Dendritic cell treated with granulocyte-macrophage colony-stimulating factor and Interleukin-4, amounts not matched to agents 40 ng/mL and 50 ng/mL, for 4 days (primary cell): ENCODE measurements around the gene ABCA5.

Experiments
- H3K27ac Mint-ChIP-seq: one replicate; pipeline ENCODE4 v1.8.0; 2022; ENCODE audit warnings: mild to moderate bottlenecking, mixed read lengths
- H3K27me3 Mint-ChIP-seq: one replicate; pipeline ENCODE4 v1.8.0; 2022; ENCODE audit warnings: mild to moderate bottlenecking, mixed read lengths
- H3K36me3 Mint-ChIP-seq: one replicate; pipeline ENCODE4 v1.8.0; 2022; ENCODE audit warnings: low read depth, mixed read lengths
- H3K4me1 Mint-ChIP-seq: one replicate; pipeline ENCODE4 v1.8.0; 2022; ENCODE audit warnings: low read depth, mixed read lengths
- H3K4me3 Mint-ChIP-seq: one replicate; pipeline ENCODE4 v1.8.0; 2022; ENCODE audit warnings: mild to moderate bottlenecking, moderate library complexity, mixed read lengths
- H3K9me3 Mint-ChIP-seq: one replicate; pipeline ENCODE4 v1.8.0; 2022; ENCODE audit warnings: mixed read lengths
- intact Hi-C: fragments of 100-400 bp; cut with micrococcal nuclease; formaldehyde crosslinking; loops from one replicate; pipeline ENCODE4 v1.15.0; 2022

Gene ABCA5

GRCh38 chr17:69267219-69267618, 59.7 kb downstream of the ABCA5 start:
- no peaks in the 10 kb centered on the region for H3K27me3 Mint-ChIP-seq
- intact Hi-C loops, result no loop called here
- peaks cover 6% of the 10 kb centered on the region for H3K36me3 Mint-ChIP-seq
- H3K27ac Mint-ChIP-seq, result no peak overlapping the region
- peaks cover 16% of the 10 kb centered on the region for H3K4me1 Mint-ChIP-seq
- no peaks in the 10 kb centered on the region for H3K9me3 Mint-ChIP-seq
- no peak overlapping the region for H3K4me3 Mint-ChIP-seq

- no peak overlapping the region for H3K4me3 Mint-ChIP-seq
- no peaks in the 10 kb centered on the region for H3K27me3 Mint-ChIP-seq
- no peak overlapping the region for H3K27ac Mint-ChIP-seq
- intact Hi-C loops, result no loop called here
- no peaks in the 10 kb centered on the region for H3K9me3 Mint-ChIP-seq
- peaks cover 6% of the 10 kb centered on the region for H3K36me3 Mint-ChIP-seq
- H3K4me1 Mint-ChIP-seq, result peaks cover 16% of the 10 kb centered on the region
These were observed 61.1 kb downstream of the ABCA5 start for GRCh38 chr17:69265873-69266272.

- Mint-ChIP-seq H3K27ac (no peak overlapping the region), H3K36me3 (peaks cover 12% of the 10 kb centered on the region), H3K9me3 (no peaks in the 10 kb centered on the region), H3K4me3 (no peak overlapping the region), H3K27me3 (no peaks in the 10 kb centered on the region), H3K4me1 (no peaks in the 10 kb centered on the region)
- intact Hi-C loops, result no loop called here
These were observed 72.7 kb downstream of the ABCA5 start for GRCh38 chr17:69254187-69254586.

GRCh38 chr17:69250641-69251040, 76.3 kb downstream of the ABCA5 start:
- intact Hi-C loops, result no loop called here
- Mint-ChIP-seq H3K27ac (no peak overlapping the region), H3K4me1 (no peaks in the 10 kb centered on the region), H3K4me3 (no peak overlapping the region), H3K36me3 (peaks cover 12% of the 10 kb centered on the region), H3K27me3 (no peaks in the 10 kb centered on the region), H3K9me3 (no peaks in the 10 kb centered on the region)

- Mint-ChIP-seq H3K4me3 (no peak overlapping the region), H3K27ac (no peak overlapping the region), H3K9me3 (no peaks in the 10 kb centered on the region), H3K36me3 (peaks cover 4% of the 10 kb centered on the region), H3K27me3 (no peaks in the 10 kb centered on the region), H3K4me1 (no peaks in the 10 kb centered on the region)
- intact Hi-C loops, result loop anchor here (5.0 kb wide), 1 partner anchor 715 kb away; no protein-coding TSS in a partner anchor
These were observed 80.1 kb downstream of the ABCA5 start for GRCh38 chr17:69246726-69247375.

DNA sequence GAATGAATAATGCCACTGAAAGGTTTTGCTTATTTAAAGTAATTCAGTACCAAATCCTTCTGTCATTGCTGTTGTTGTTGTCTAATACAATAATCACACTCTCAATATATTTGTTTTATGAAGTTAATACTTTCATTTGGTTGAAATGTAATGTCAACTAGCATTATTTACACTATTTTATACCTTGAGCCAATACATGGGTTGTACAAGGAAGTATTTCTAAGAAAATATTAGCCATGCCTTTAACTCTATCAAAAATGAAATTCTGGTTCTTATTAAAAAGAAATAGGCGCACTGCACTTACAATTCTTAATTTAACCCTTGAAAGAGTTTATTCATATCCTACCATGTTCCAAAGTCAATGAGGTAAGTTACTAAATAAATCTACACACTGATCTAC, 80.7 kb downstream of the ABCA5 start:
- Mint-ChIP-seq H3K4me1 (peaks cover 3% of the 10 kb centered on the region), H3K9me3 (no peaks in the 10 kb centered on the region), H3K27ac (no peak overlapping the region), H3K4me3 (no peak overlapping the region), H3K36me3 (no peaks in the 10 kb centered on the region), H3K27me3 (no peaks in the 10 kb centered on the region)
- intact Hi-C loops, result loop anchor here (5.0 kb wide), 1 partner anchor 714 kb away; no protein-coding TSS in a partner anchor

DNA sequence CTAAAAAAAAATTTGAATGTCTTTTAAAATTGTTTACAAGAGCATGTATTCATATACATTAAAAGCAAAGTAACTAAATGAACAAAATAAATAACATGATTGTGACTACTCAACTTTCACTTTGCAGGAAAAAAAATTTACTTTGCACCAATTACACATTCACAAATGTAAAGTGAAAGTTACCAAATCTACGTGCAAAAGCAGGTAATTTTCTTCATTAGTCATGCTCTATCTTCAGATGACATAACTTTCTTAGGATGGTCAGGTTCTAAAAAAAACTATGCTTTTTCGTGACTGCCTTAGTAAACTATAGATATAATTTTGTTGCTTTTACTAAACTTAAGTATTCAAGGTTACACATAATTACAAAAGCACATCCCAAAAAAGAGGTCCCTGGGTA, 81.3 kb downstream of the ABCA5 start:
- peaks cover 9% of the 10 kb centered on the region for H3K4me1 Mint-ChIP-seq
- no peaks in the 10 kb centered on the region for H3K9me3 Mint-ChIP-seq
- H3K27me3 Mint-ChIP-seq, result no peaks in the 10 kb centered on the region
- no peak overlapping the region for H3K27ac Mint-ChIP-seq
- intact Hi-C loops, result loop anchor here (5.0 kb wide), 1 partner anchor 713 kb away; no protein-coding TSS in a partner anchor
- no peaks in the 10 kb centered on the region for H3K36me3 Mint-ChIP-seq
- no peak overlapping the region for H3K4me3 Mint-ChIP-seq

GRCh38 chr17:69239611-69240600, 87.0 kb downstream of the ABCA5 start:
- Mint-ChIP-seq H3K4me1 (peaks cover 32% of the 10 kb centered on the region), H3K9me3 (no peaks in the 10 kb centered on the region), H3K27me3 (no peaks in the 10 kb centered on the region), H3K4me3 (no peak overlapping the region), H3K27ac (peak overlapping the region; percentile 15), H3K36me3 (peaks cover 5% of the 10 kb centered on the region)
- intact Hi-C loops, result loop anchor here (5.0 to 10.0 kb wide), 4 partner anchors 105 to 448 kb away; partner anchors contain the start of gene ABCA9

DNA sequence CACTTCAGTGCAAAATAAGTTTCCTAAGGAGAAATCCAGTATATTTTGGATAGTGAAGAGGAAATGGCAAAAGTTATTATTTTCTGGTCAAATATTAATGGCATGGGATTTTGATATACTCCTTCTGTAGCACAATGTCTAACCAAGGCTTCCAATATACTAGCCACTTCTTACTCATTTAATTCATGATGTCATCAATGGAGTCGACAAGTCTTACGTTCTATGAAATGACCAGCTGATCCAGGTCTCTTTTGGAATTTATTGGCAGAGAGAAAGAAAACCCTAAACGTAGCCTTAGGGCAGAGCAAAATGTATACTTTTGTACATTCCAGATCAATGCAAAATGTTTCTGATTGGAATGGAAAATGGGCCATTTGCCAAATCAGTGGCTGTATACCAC, 90.0 kb downstream of the ABCA5 start:
- H3K4me3 Mint-ChIP-seq, result no peak overlapping the region
- intact Hi-C loops, result loop anchor here (5.0 to 10.0 kb wide), 4 partner anchors 102 to 445 kb away; partner anchors contain the start of gene ABCA9
- peaks cover 30% of the 10 kb centered on the region for H3K36me3 Mint-ChIP-seq
- peaks cover 32% of the 10 kb centered on the region for H3K4me1 Mint-ChIP-seq
- peaks cover 22% of the 10 kb centered on the region for H3K9me3 Mint-ChIP-seq
- no peaks in the 10 kb centered on the region for H3K27me3 Mint-ChIP-seq
- no peak overlapping the region for H3K27ac Mint-ChIP-seq

DNA sequence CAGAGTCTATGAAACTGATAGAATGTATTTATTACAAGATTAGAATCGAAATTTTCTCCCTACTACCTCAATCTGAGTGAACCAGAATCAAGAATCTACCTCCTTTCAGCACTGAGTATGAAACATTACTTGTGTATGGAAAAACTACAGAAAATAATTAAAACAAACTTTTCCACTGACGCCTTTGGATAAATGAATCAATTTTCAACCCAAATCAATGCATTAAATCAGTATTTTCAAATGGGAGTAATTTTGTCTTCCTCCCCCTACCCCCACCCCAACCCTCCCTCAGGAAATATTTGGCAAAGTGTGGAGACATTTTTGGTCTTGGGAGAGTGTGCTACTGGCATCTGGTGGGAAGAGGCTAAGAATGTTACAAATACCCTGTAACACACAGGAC, 90.5 kb downstream of the ABCA5 start:
- intact Hi-C loops, result loop anchor here (5.0 to 10.0 kb wide), 4 partner anchors 102 to 444 kb away; partner anchors contain the start of gene ABCA9
- Mint-ChIP-seq H3K4me1 (peaks cover 31% of the 10 kb centered on the region), H3K9me3 (peaks cover 27% of the 10 kb centered on the region), H3K27ac (no peak overlapping the region), H3K27me3 (no peaks in the 10 kb centered on the region), H3K4me3 (no peak overlapping the region), H3K36me3 (peaks cover 35% of the 10 kb centered on the region)

DNA sequence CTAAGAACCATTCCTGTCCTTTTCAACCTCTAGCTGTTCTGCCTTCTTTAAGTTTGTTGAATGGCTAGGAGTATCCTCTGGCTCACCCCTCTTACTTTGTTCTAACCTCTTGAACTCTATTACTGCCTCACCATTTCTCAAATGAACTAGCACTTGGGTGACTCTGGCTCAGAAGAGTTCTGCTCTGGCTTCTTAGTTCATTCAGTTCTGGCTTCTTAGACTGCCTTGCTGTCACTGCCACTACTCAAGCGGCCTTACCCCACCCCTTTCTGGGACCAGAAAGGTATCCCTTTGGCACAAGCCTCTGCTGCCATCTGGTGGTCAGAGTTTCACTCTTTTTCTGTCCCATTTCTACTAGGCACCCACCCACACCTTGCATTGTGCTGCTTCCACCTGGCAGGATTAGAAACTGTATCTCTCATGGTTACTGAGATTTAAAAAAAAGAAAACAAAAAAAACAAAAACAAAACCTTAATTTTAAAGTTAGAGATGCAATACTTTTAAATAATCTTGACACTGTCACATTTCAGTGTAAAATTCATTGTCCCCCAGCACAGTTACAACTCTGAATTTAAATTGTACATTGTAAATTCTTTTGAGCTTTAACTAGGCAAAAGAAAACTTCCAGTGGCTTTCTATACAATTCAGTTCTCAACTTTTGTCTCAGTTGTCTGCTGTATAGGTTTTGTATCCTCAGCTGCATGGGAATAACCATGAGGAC, 91.4 kb downstream of the ABCA5 start:
- intact Hi-C loops, result loop anchor here (1.0 to 10.0 kb wide), 6 partner anchors 101 to 463 kb away; partner anchors contain the start of gene ABCA9
- peak overlapping the region; percentile 88 for H3K27ac Mint-ChIP-seq
- no peak overlapping the region for H3K4me3 Mint-ChIP-seq
- H3K36me3 Mint-ChIP-seq, result peaks cover 44% of the 10 kb centered on the region
- H3K9me3 Mint-ChIP-seq, result peaks cover 37% of the 10 kb centered on the region
- peaks cover 22% of the 10 kb centered on the region for H3K4me1 Mint-ChIP-seq
- H3K27me3 Mint-ChIP-seq, result no peaks in the 10 kb centered on the region

DNA sequence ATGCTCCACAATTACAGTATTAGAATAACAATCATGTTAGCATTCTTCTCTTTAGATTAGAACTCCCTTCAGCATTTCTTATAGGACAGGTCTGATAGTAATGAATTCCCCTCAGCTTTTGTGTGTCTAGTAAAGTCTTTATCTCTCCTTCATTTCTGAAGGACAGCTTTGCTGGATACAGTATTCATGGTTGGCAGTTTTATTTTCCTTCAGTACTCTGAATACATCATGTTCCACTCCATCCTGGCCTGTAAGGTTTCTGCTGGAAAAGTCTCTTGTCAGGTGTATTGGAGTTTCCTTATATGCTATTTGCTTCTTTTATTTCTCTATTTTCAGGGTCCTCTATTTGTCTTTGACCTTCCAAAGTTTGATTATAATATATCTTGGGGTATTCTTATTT, 94.3 kb downstream of the ABCA5 start:
- Mint-ChIP-seq H3K36me3 (peaks cover 53% of the 10 kb centered on the region), H3K27me3 (no peaks in the 10 kb centered on the region), H3K9me3 (peaks cover 46% of the 10 kb centered on the region), H3K4me1 (peaks cover 11% of the 10 kb centered on the region), H3K4me3 (no peak overlapping the region), H3K27ac (peak overlapping the region; percentile 25)
- intact Hi-C loops, result loop anchor here (10.0 kb wide), 3 partner anchors 98 to 168 kb away; partner anchors contain the start of gene ABCA9

DNA sequence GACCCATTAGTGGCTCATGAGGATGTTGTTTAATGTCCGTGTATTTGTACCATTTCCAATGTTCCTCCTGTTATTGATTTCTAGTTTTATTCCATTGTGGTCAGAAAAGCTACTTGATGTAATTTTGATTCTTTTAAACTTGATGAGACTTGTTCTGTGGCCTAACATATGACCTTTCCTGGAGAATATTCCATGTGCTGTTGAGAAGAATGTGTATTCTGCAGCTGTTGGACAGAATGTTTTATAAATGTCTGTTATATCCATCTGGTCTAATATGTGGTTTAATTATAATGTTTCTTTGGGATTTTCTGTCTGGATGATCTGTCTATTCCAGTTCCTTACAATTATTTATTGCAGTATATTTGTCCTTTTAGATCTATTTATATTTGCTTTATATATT, 95.4 kb downstream of the ABCA5 start:
- Mint-ChIP-seq H3K9me3 (peaks cover 46% of the 10 kb centered on the region), H3K4me1 (peaks cover 6% of the 10 kb centered on the region), H3K36me3 (peaks cover 53% of the 10 kb centered on the region), H3K4me3 (no peak overlapping the region), H3K27me3 (no peaks in the 10 kb centered on the region), H3K27ac (peak overlapping the region; percentile 18)
- intact Hi-C loops, result loop anchor here (10.0 kb wide), 3 partner anchors 97 to 167 kb away; partner anchors contain the start of gene ABCA9
